Esophagus muscularis mucosa (tissue), 3 donors: ENCODE measurements around the gene ALKBH4.

ENCODE experiments used
- CTCF ChIP-seq, 3 experiments: fragments of 200-600 bp in 2 of 3; fragments of 450-650 bp in 1 of 3; sonication (generic) in 2 of 3; IDR thresholded peaks; one replicate each; pipeline ENCODE4 v1.5.1; 2017 to 2019; ENCODE audit warnings: antibody characterized with exemption in 3 of 3, mild to moderate bottlenecking in 2 of 3, moderate library complexity in 1 of 3
- POLR2A ChIP-seq: fragments of 450-650 bp; IDR thresholded peaks from one replicate; pipeline ENCODE4 v1.6.1; 2017; ENCODE audit warnings: antibody characterized with exemption, moderate library complexity, mild to moderate bottlenecking, low read depth

- TF ChIP-seq CTCF (IDR thresholded peaks at IDR 0.05) (no peak), POLR2A (no peak)
Measured at GRCh38 chr7:102456327-102456726, 8.3 kb downstream of the ALKBH4 start.
